ENCODE results near the gene CLIC4. TPM values are rescaled to one million over a fixed set of nuclear protein-coding genes. Genes with fewer than 3 reads are reported as not detected.

CLIC4 gene
- total RNA-seq, 3 donors from 2014 or later (not counting 1 experiment from before 2014, with no cell fraction given): 3.8 to 11.5 (median 5.0) TPM

DNA sequence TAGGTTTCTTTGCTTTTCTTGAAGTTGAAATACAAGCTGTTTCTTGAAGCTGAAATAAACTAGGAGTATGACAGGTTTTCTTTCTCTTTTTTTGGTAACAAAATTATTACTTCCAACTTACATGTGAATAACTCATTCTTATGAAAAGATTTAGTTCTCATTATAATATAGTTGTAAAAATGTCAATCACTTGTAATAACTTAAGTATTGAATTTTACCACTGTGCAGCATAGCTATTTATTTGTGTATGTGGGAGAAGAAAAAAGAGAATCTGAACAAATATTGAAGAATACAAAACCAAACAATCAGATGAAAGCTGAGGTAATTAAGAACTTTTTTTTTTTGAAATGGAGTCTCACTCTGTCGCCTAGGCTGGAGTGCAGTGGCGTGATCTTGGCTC, 11.1 kb downstream of the CLIC4 start:
- TF ChIP-seq, protein P1, sequence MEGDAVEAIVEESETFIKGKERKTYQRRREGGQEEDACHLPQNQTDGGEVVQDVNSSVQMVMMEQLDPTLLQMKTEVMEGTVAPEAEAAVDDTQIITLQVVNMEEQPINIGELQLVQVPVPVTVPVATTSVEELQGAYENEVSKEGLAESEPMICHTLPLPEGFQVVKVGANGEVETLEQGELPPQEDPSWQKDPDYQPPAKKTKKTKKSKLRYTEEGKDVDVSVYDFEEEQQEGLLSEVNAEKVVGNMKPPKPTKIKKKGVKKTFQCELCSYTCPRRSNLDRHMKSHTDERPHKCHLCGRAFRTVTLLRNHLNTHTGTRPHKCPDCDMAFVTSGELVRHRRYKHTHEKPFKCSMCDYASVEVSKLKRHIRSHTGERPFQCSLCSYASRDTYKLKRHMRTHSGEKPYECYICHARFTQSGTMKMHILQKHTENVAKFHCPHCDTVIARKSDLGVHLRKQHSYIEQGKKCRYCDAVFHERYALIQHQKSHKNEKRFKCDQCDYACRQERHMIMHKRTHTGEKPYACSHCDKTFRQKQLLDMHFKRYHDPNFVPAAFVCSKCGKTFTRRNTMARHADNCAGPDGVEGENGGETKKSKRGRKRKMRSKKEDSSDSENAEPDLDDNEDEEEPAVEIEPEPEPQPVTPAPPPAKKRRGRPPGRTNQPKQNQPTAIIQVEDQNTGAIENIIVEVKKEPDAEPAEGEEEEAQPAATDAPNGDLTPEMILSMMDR (IDR thresholded peaks at IDR 0.05): no peak
- Mint-ChIP-seq H3K4me1 (no peaks in the 10 kb centered on the region), H3K9me3 (no peaks in the 10 kb centered on the region), H3K27ac (no peak overlapping the region), H3K27me3 (ENCODE audit: low read depth in 2 of 2) (peaks cover 8 to 9% of the 10 kb centered on the region in 2 donors), H3K36me3 (no peaks in the 10 kb centered on the region), H3K4me3 (no peak overlapping the region)
- ATAC-seq (no peak), DNase-seq (no peak)
- 83% methylated on average over 2 of the region's 2 CpGs for WGBS (ENCODE audit: insufficient coverage)
- no peaks in the 10 kb centered on the region for H3K4me1 ChIP-seq (ENCODE audit: control insufficient read depth, insufficient read depth, low read length)
- no peak overlapping the region for H3K27ac ChIP-seq (ENCODE audit: low read length)
- intact Hi-C loops (cut with micrococcal nuclease): no loop called here
- H3K4me3 ChIP-seq (ENCODE audit: low read length): no peak overlapping the region
- H3K27me3 ChIP-seq (ENCODE audit: control insufficient read depth, insufficient read depth, low read length): no peaks in the 10 kb centered on the region
- H3K9me3 ChIP-seq (ENCODE audit: control insufficient read depth, insufficient read depth, low read length): no peaks in the 10 kb centered on the region
- no peaks in the 10 kb centered on the region for H3K36me3 ChIP-seq (ENCODE audit: control insufficient read depth, insufficient read depth, low read length)

- Histone ChIP-seq H3K4me1 (ENCODE audit: control insufficient read depth, insufficient read depth, low read length) (no peaks in the 10 kb centered on the region), H3K27ac (ENCODE audit: low read length) (no peak overlapping the region), H3K4me3 (ENCODE audit: low read length) (no peak overlapping the region), H3K36me3 (ENCODE audit: control insufficient read depth, insufficient read depth, low read length) (no peaks in the 10 kb centered on the region), H3K27me3 (ENCODE audit: control insufficient read depth, insufficient read depth, low read length) (no peaks in the 10 kb centered on the region), H3K9me3 (ENCODE audit: control insufficient read depth, insufficient read depth, low read length) (no peaks in the 10 kb centered on the region)
- H3K9me3 Mint-ChIP-seq: no peaks in the 10 kb centered on the region
- no peaks in the 10 kb centered on the region for H3K4me1 Mint-ChIP-seq
- intact Hi-C loops (cut with micrococcal nuclease): no loop called here
- 89% methylated on average over 5 of the region's 5 CpGs for WGBS (ENCODE audit: insufficient coverage)
- H3K27ac Mint-ChIP-seq: no peak overlapping the region
- H3K36me3 Mint-ChIP-seq: no peaks in the 10 kb centered on the region
- ATAC-seq (no peak), DNase-seq (no peak)
- H3K4me3 Mint-ChIP-seq: no peak overlapping the region
- peaks cover 0 to under 1% of the 10 kb centered on the region in 2 donors for H3K27me3 Mint-ChIP-seq (ENCODE audit: low read depth in 2 of 2)
- TF ChIP-seq, protein P1 (IDR thresholded peaks at IDR 0.05): no peak
Measured at GRCh38 chr1:24759492-24759891, 14.2 kb downstream of the CLIC4 start.

DNA sequence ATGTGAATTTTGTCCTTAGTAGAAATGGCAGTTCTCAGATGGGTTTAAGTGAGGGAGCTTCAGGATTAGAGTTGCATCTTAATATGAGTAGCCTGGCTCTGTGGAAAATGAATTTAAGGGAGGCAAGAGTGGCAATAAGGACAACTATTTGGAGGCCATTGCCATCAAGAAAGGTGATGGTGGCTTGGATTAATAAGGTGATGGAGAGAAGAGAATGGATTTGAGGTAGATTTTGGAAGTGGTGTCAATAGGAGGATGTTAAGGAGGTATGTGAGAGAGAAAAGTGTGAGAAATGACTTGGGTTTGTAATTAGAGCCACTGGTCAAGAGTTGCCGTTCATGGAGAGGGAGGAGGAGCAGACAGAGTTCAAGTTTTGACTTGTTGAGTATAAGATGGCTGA, 16.3 kb downstream of the CLIC4 start:
- Mint-ChIP-seq H3K27ac (no peak overlapping the region), H3K27me3 (ENCODE audit: low read depth in 2 of 2) (no peaks in the 10 kb centered on the region), H3K4me1 (no peaks in the 10 kb centered on the region), H3K9me3 (no peaks in the 10 kb centered on the region), H3K36me3 (no peaks in the 10 kb centered on the region), H3K4me3 (no peak overlapping the region)
- no peak overlapping the region for H3K27ac ChIP-seq (ENCODE audit: low read length)
- no peaks in the 10 kb centered on the region for H3K36me3 ChIP-seq (ENCODE audit: control insufficient read depth, insufficient read depth, low read length)
- DNase-seq (no peak), ATAC-seq (no peak)
- H3K4me1 ChIP-seq (ENCODE audit: control insufficient read depth, insufficient read depth, low read length): no peaks in the 10 kb centered on the region
- no peaks in the 10 kb centered on the region for H3K27me3 ChIP-seq (ENCODE audit: control insufficient read depth, insufficient read depth, low read length)
- intact Hi-C loops (cut with micrococcal nuclease): no loop called here
- WGBS (ENCODE audit: insufficient coverage): 95% methylated on average over 1 of the region's 1 CpG
- no peaks in the 10 kb centered on the region for H3K9me3 ChIP-seq (ENCODE audit: control insufficient read depth, insufficient read depth, low read length)
- H3K4me3 ChIP-seq (ENCODE audit: low read length): no peak overlapping the region
- TF ChIP-seq, protein P1 (IDR thresholded peaks at IDR 0.05): no peak

DNA sequence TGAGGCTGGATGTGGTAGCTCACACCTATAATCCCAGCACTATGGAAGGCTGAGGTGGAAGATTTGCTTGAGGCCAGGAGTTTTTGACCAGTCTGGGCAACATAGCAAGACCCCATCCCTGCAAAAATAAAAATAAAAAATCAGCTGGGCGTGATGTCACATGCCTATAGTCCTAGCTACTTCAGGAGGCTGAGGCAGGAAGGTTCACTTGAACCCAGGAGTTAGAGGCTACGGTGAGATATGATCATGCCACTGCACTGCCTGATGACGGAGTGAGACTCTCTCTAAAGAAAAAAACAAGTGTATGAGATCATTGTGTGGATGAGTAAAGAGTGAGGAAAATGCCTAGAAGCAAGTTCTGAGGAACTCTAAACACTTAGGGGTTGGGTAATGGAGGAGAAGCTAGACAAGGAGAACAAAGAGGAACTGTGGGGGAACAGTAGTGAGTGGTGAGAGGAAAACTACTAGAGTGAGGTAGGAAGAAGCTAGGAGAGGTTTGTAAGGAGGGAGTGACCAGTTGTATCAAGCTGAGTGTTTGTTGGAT, 17.0 kb downstream of the CLIC4 start:
- H3K27me3 Mint-ChIP-seq (ENCODE audit: low read depth in 2 of 2): no peaks in the 10 kb centered on the region
- intact Hi-C loops (cut with micrococcal nuclease): no loop called here
- Histone ChIP-seq H3K9me3 (ENCODE audit: control insufficient read depth, insufficient read depth, low read length) (no peaks in the 10 kb centered on the region), H3K4me1 (ENCODE audit: control insufficient read depth, insufficient read depth, low read length) (no peaks in the 10 kb centered on the region), H3K4me3 (ENCODE audit: low read length) (no peak overlapping the region), H3K27ac (ENCODE audit: low read length) (no peak overlapping the region), H3K36me3 (ENCODE audit: control insufficient read depth, insufficient read depth, low read length) (no peaks in the 10 kb centered on the region), H3K27me3 (ENCODE audit: control insufficient read depth, insufficient read depth, low read length) (no peaks in the 10 kb centered on the region)
- peak in 1 of 3 donors; percentile 44 for ATAC-seq
- no peaks in the 10 kb centered on the region for H3K9me3 Mint-ChIP-seq
- no peak for DNase-seq
- no peak overlapping the region for H3K4me3 Mint-ChIP-seq
- 82% methylated on average over 3 of the region's 3 CpGs for WGBS (ENCODE audit: insufficient coverage)
- TF ChIP-seq, protein P1 (IDR thresholded peaks at IDR 0.05): no peak
- H3K4me1 Mint-ChIP-seq: no peaks in the 10 kb centered on the region
- H3K36me3 Mint-ChIP-seq: no peaks in the 10 kb centered on the region
- H3K27ac Mint-ChIP-seq: no peak overlapping the region

Data from natural killer cell (primary cell).